ENCODE measurements around the gene LRP3. TPM values are rescaled to one million over a fixed set of nuclear protein-coding genes. Genes with fewer than 3 reads are reported as not detected.

LRP3 gene
- total and polyA plus RNA-seq, 12 donors: 8.5 to 23.6 (median 15.9) TPM

DNA sequence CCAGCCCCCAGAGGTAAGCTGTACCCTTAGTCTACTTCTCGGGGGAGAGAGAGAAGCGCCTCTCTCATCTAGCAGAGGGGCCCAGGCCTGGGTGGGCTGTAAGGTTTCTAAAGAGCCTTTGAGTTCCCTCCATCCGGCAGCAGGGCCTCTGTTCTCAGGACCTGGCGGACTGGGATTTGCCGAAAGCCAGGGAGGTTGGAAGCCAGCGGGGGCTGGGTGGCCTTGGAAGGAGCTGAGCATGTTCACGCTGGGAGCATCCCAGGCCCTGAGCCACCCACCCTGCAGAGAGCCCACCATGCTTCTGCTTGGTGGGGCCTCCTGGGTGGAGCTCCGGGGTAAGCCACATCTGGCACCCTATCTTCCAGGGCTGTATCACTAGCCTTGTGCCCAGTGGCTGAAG, 23.8 kb downstream of the LRP3 start:
- H3K27me3 ChIP-seq: peaks cover 0 to 48% (median 28%) of the 10 kb centered on the region in 7 donors
- WGBS, 2 donors: 72 to 79% methylated on average over 8 of the region's 8 CpGs
- no peaks in the 10 kb centered on the region for H3K9me3 ChIP-seq
- no peak for ATAC-seq
- intact Hi-C loops (cut with DNase I): no loop called here
- TF ChIP-seq, protein P1, sequence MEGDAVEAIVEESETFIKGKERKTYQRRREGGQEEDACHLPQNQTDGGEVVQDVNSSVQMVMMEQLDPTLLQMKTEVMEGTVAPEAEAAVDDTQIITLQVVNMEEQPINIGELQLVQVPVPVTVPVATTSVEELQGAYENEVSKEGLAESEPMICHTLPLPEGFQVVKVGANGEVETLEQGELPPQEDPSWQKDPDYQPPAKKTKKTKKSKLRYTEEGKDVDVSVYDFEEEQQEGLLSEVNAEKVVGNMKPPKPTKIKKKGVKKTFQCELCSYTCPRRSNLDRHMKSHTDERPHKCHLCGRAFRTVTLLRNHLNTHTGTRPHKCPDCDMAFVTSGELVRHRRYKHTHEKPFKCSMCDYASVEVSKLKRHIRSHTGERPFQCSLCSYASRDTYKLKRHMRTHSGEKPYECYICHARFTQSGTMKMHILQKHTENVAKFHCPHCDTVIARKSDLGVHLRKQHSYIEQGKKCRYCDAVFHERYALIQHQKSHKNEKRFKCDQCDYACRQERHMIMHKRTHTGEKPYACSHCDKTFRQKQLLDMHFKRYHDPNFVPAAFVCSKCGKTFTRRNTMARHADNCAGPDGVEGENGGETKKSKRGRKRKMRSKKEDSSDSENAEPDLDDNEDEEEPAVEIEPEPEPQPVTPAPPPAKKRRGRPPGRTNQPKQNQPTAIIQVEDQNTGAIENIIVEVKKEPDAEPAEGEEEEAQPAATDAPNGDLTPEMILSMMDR (IDR thresholded peaks at IDR 0.05): no peak
- no peak for DNase-seq
- H3K36me3 ChIP-seq: no peaks in the 10 kb centered on the region
- no peak overlapping the region for H3K4me3 ChIP-seq
- H3K27ac ChIP-seq: no peak overlapping the region
- no peaks in the 10 kb centered on the region for H3K4me1 ChIP-seq

DNA sequence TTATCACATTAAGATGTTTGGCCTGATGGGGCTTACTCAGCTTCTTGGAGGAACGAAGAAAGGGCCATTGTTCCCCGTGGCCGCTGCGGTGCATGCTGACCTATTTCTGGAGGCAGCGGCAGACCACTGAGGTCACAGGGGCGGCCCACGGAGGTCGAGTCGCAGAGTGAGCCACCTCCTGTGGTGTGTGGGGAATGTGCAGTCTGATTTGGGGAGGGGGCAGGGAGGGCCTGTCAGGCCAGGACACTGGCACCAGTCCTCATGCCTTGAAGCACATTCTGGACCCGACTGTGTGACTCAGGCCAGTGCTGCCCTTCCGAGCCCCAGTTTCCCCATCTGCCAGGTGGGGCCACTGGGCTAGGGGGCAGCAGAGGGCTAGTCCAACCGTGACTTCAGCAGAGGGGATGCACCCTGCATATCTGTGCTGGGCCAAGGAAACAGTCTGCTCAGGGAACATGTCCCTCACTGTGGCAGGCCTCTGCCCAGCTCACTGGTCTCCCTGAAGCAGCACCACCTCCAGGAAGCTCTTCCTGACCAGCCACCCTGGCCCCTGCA, 25.2 kb downstream of the LRP3 start:
- Histone ChIP-seq H3K27me3 (peaks cover 4 to 62% (median 42%) of the 10 kb centered on the region in 7 donors), H3K4me1 (no peaks in the 10 kb centered on the region), H3K27ac (no peak overlapping the region), H3K4me3 (no peak overlapping the region), H3K36me3 (no peaks in the 10 kb centered on the region), H3K9me3 (no peaks in the 10 kb centered on the region)
- intact Hi-C loops (cut with DNase I): no loop called here
- TF ChIP-seq, protein P1 (IDR thresholded peaks at IDR 0.05): no peak
- ATAC-seq (no peak), DNase-seq (no peak)
- WGBS, 2 donors: 58 to 59% methylated on average over 12 of the region's 12 CpGs

DNA sequence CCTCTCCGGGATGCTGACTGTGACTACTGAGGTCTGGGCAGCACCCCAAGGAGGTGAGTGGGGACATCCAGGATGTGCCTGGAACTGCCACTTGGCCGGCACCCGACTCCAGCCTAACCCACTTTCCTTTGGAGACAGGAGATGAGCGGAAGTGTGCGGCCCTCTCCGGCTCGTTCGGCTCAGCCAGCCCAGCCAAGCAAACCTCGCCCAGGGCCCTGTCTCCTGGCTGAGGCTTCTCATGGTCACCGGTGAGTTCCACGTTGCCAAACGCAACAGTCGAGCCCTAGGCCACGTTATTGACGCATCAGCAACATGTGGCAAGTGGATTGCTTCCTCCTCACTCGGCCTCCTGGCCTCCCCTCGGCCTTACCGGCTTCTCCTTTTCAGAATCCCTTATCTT, 26.0 kb downstream of the LRP3 start:
- no peak for DNase-seq
- intact Hi-C loops (cut with DNase I): no loop called here
- TF ChIP-seq, protein P1 (IDR thresholded peaks at IDR 0.05): no peak
- Histone ChIP-seq H3K9me3 (no peaks in the 10 kb centered on the region), H3K27ac (no peak overlapping the region), H3K4me3 (no peak overlapping the region), H3K36me3 (no peaks in the 10 kb centered on the region), H3K27me3 (peaks cover 9 to 70% (median 50%) of the 10 kb centered on the region in 7 donors), H3K4me1 (peaks cover 0 to 4% (median under 1%) of the 10 kb centered on the region in 9 donors)
- no peak for ATAC-seq
- WGBS, 2 donors: 88 to 89% methylated on average over 18 of the region's 18 CpGs

DNA sequence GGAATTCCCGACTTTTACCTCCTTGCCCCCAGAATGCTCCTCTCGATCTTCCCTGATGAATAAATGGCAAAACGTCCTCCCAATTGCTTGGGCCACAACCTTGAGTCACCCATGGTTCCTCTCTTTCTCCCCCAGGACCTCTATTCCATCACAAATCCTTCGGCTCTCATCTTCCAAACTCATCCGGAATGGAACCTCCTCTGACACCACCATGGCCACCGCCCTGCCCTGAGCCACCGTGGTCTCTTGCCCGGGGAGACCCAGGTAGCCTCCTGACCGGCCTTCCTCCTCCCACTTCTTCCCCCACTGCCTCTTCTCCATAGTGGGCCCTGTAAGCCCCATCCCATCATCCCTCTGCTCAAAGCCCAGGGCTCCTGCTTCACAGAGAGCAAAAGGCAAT, 26.6 kb downstream of the LRP3 start:
- peaks cover 0 to 8% (median 4%) of the 10 kb centered on the region in 9 donors for H3K4me1 ChIP-seq
- H3K9me3 ChIP-seq: no peaks in the 10 kb centered on the region
- H3K27me3 ChIP-seq: peaks cover 16 to 76% (median 56%) of the 10 kb centered on the region in 7 donors
- 83% methylated on average over 9 of the region's 9 CpGs for WGBS, 2 donors
- H3K36me3 ChIP-seq: no peaks in the 10 kb centered on the region
- H3K27ac ChIP-seq: no peak overlapping the region
- TF ChIP-seq, protein P1 (IDR thresholded peaks at IDR 0.05): no peak
- ATAC-seq (no peak), DNase-seq (no peak)
- intact Hi-C loops (cut with DNase I): no loop called here
- no peak overlapping the region for H3K4me3 ChIP-seq

Measured in heart right ventricle (tissue), 16 donors.